Loucy (cell line): Measurements from ENCODE around the gene CD101.

Experiments used
- H2AFZ ChIP-seq: fragments of 200-600 bp; sonication (generic); 2 replicates; pipeline ENCODE4 v1.6.0; 2016; ENCODE audit warnings: antibody characterized with exemption, mild to moderate bottlenecking, low read length, moderate library complexity
- H3F3A ChIP-seq: fragments of 200-600 bp; 2 replicates; pipeline ENCODE4 v1.6.0; 2016; ENCODE audit warnings: antibody characterized with exemption, low read depth, mild to moderate bottlenecking
- H3K27me3 ChIP-seq: fragments of 200-600 bp; sonication (generic); 2 replicates; pipeline ENCODE4 v1.6.1; 2014; ENCODE audit warnings: low read length, mild to moderate bottlenecking; ENCODE audit not compliant: insufficient read depth, poor library complexity, severe bottlenecking
- H3K36me3 ChIP-seq: fragments of 200-600 bp; sonication (generic); 2 replicates; pipeline ENCODE4 v1.6.1; 2016; ENCODE audit warnings: low read length; ENCODE audit not compliant: insufficient read depth
- H3K4me1 ChIP-seq: fragments of 200-600 bp; sonication (generic); 2 replicates; pipeline ENCODE4 v1.5.1; 2014; ENCODE audit warnings: low read length, mild to moderate bottlenecking; ENCODE audit not compliant: insufficient read depth, poor library complexity, severe bottlenecking
- H3K4me2 ChIP-seq: fragments of 200-600 bp; sonication (generic); 2 replicates; pipeline ENCODE4 v1.6.0; 2014; ENCODE audit warnings: antibody characterized with exemption, low read length, low read depth, mild to moderate bottlenecking; ENCODE audit not compliant: poor library complexity, severe bottlenecking
- H3K4me3 ChIP-seq: fragments of 200-600 bp; sonication (generic); 2 replicates; pipeline ENCODE4 v1.5.1; 2014; ENCODE audit warnings: low read length, mild to moderate bottlenecking, mixed read lengths; ENCODE audit not compliant: poor library complexity, severe bottlenecking
- H3K79me2 ChIP-seq: fragments of 200-600 bp; sonication (generic); 2 replicates; pipeline ENCODE4 v1.6.1; 2014; ENCODE audit warnings: low read length; ENCODE audit not compliant: insufficient read depth
- H3K9ac ChIP-seq: fragments of 200-600 bp; sonication (generic); 2 replicates; pipeline ENCODE4 v1.6.0; 2014; ENCODE audit warnings: mild to moderate bottlenecking, low read depth, low read length, moderate library complexity; ENCODE audit not compliant: poor library complexity, severe bottlenecking
- H3K9me2 ChIP-seq: fragments of 200-600 bp; sonication (generic); replicated peaks from 2 replicates; pipeline ENCODE4 v1.6.1; 2016; ENCODE audit warnings: low read depth, low read length, mixed read lengths
- H3K9me3 ChIP-seq: fragments of 200-600 bp; sonication (generic); 2 replicates; pipeline ENCODE4 v1.6.1; 2014; ENCODE audit warnings: mild to moderate bottlenecking, antibody characterized with exemption, low read length, low read depth; ENCODE audit not compliant: insufficient read depth
- H4K20me1 ChIP-seq: fragments of 200-600 bp; sonication (generic); 2 replicates; pipeline ENCODE4 v1.6.0; 2014; ENCODE audit warnings: antibody characterized with exemption, low read length, mild to moderate bottlenecking; ENCODE audit not compliant: insufficient read depth, poor library complexity, severe bottlenecking
- EZH2phosphoT487 ChIP-seq: fragments of 200-600 bp; IDR thresholded peaks from 2 replicates; pipeline ENCODE4 v1.6.1; 2018; ENCODE audit warnings: antibody characterized with exemption, mild to moderate bottlenecking, moderate library complexity, borderline replicate concordance
- TF ChIP-seq, protein P1 (sequence below): fragments of 200-600 bp; sonication (generic); conservative IDR thresholded peaks from 2 replicates; pipeline ENCODE4 v1.5.1; 2014; ENCODE audit warnings: mild to moderate bottlenecking, antibody characterized with exemption, low read length

The CD101 gene

DNA sequence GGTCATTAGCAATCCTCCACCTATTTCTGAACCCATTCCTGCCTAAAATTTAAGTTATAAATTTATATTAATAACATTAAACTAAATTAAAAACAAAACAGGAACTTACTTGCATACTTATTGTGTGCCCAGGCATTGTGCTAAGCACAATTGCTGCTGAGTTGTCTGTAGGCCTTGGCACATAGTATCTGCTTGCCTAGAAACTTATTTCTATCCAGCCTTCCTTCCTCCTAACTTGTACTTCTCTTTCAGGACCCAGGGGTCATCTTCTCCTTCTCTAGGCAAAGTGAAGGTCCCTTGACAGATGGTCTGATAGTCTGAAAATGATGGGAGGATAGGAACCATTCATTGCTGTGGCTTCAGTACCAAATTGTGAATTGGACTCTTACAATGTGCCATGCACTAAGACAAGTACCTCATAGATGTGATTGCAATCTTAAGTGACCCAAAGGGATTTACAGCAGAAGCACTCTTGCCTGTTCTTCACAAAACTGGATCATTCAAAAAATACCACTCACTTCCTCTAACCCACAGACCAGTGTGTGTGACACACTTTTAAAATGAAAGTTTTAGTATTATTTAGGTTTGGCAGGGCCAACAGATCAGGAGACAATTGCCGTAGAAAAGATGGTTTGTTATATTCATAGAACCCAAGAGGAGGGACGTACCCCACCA, 10.3 kb upstream of the CD101 start:
- Histone ChIP-seq H3F3A (no peaks in the 10 kb centered on the region), H3K4me2 (no peak overlapping the region), H4K20me1 (no peaks in the 10 kb centered on the region), H2AFZ (no peak overlapping the region), H3K79me2 (no peaks in the 10 kb centered on the region), H3K9me2 (no peaks in the 10 kb centered on the region), H3K36me3 (no peaks in the 10 kb centered on the region), H3K9me3 (no peaks in the 10 kb centered on the region), H3K4me1 (peaks cover 25% of the 10 kb centered on the region), H3K9ac (no peak overlapping the region), H3K4me3 (no peak overlapping the region), H3K27me3 (no peaks in the 10 kb centered on the region)
- TF ChIP-seq, protein P1, sequence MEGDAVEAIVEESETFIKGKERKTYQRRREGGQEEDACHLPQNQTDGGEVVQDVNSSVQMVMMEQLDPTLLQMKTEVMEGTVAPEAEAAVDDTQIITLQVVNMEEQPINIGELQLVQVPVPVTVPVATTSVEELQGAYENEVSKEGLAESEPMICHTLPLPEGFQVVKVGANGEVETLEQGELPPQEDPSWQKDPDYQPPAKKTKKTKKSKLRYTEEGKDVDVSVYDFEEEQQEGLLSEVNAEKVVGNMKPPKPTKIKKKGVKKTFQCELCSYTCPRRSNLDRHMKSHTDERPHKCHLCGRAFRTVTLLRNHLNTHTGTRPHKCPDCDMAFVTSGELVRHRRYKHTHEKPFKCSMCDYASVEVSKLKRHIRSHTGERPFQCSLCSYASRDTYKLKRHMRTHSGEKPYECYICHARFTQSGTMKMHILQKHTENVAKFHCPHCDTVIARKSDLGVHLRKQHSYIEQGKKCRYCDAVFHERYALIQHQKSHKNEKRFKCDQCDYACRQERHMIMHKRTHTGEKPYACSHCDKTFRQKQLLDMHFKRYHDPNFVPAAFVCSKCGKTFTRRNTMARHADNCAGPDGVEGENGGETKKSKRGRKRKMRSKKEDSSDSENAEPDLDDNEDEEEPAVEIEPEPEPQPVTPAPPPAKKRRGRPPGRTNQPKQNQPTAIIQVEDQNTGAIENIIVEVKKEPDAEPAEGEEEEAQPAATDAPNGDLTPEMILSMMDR = no peak
- TF ChIP-seq EZH2phosphoT487 = no peak

DNA sequence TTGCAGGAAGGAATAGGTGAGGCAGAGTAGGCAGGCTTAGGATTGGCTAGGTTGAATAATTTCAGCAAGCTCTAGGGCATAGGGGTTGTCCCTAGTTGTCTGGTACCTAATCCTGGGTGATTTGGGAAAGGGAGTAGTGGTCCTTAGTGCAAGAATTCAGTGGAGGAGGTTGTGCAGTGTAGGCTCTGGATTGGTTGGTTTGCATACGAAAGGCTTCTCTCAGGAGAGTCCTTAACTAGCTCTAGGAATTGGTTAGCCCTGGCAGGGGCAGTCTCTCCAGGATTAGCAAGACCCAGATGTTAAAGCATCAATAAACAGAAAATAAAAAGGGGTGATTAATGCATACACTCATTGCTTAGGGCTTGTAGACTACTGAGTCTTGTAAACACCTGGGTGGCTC, 9.6 kb upstream of the CD101 start:
- Histone ChIP-seq H3K4me2 (no peak overlapping the region), H3F3A (no peaks in the 10 kb centered on the region), H3K9ac (no peak overlapping the region), H3K4me3 (no peak overlapping the region), H3K9me2 (no peaks in the 10 kb centered on the region), H3K4me1 (peaks cover 19% of the 10 kb centered on the region), H2AFZ (no peak overlapping the region), H3K36me3 (no peaks in the 10 kb centered on the region), H4K20me1 (no peaks in the 10 kb centered on the region), H3K79me2 (no peaks in the 10 kb centered on the region), H3K27me3 (no peaks in the 10 kb centered on the region), H3K9me3 (no peaks in the 10 kb centered on the region)
- TF ChIP-seq, protein P1 = no peak

DNA sequence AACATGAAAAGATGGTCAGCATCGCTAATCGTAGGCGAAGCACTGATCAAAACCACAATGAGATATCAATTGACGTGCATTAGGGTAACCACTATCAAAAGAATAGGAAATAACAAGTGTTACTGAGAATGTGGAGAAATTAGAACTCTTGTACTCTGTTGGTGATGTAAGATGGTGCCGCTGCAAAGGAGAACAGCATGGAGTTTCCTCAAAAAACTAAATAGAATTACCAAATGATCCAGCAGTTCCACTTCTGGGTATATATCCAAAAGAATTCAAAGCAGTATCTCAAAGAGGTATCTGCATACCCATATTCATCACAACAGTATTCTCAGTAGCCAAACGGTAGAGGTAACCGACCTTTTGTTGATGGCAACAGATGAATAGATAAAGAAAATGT, 8.3 kb upstream of the CD101 start:
- H3K79me2 ChIP-seq = no peaks in the 10 kb centered on the region
- H4K20me1 ChIP-seq = no peaks in the 10 kb centered on the region
- H3K36me3 ChIP-seq = no peaks in the 10 kb centered on the region
- no peak overlapping the region for H2AFZ ChIP-seq
- H3K4me2 ChIP-seq = no peak overlapping the region
- H3K27me3 ChIP-seq = no peaks in the 10 kb centered on the region
- H3F3A ChIP-seq = no peaks in the 10 kb centered on the region
- H3K9me2 ChIP-seq = no peaks in the 10 kb centered on the region
- no peaks in the 10 kb centered on the region for H3K9me3 ChIP-seq
- no peak overlapping the region for H3K4me3 ChIP-seq
- peaks cover 7% of the 10 kb centered on the region for H3K4me1 ChIP-seq
- no peak overlapping the region for H3K9ac ChIP-seq
- no peak for TF ChIP-seq EZH2phosphoT487
- TF ChIP-seq, protein P1 = no peak
